Naive thymus-derived CD4-positive, alpha-beta T cell (primary cell): ENCODE data around the gene ELMO2. TPM values are rescaled to one million over a fixed set of nuclear protein-coding genes. Genes with fewer than 3 reads are reported as not detected.

Experiments
- ATAC-seq: fragments of 150-1000 bp; cut with Tn5 transposase; 2 replicates; pipeline ENCODE4 v1.10.0; 2021; ENCODE audit warnings: mild to moderate bottlenecking, moderate library complexity
- CTCF ChIA-PET: fragments of 350-600 bp; sonication (Branson Sonifier 250); formaldehyde crosslinking; loops from one replicate; lab custom pipeline; 2021; ENCODE audit warnings: antibody characterized with exemption; lab: Charles Lee
- POLR2A ChIA-PET: fragments of 350-600 bp; sonication (Branson Sonifier 250); formaldehyde crosslinking; loops from one replicate; lab custom pipeline; 2021; ENCODE audit warnings: antibody characterized with exemption, inconsistent platforms; lab: Charles Lee
- DNase-seq, 9 donors: peaks; one replicate each; pipeline versions ENCODE4 v3.0.0 to v3.0.0-alpha.2; 2020 to 2022; ENCODE audit warnings: mixed read lengths in 1 of 9
- H3K27ac ChIP-seq: one replicate; pipeline ENCODE4 v1.7.0; 2013; ENCODE audit warnings: mild to moderate bottlenecking, low read depth, low read length, moderate library complexity
- H3K27me3 ChIP-seq, 2 donors: one replicate each; pipeline ENCODE4 v1.7.0; 2013; ENCODE audit warnings: low read length in 2 of 2, mild to moderate bottlenecking in 2 of 2, moderate library complexity in 2 of 2; ENCODE audit not compliant: control insufficient read depth in 2 of 2, insufficient read depth in 2 of 2
- H3K36me3 ChIP-seq, 3 experiments: 1 replicate in 2 of 3; 2 replicates in 1 of 3; pipeline ENCODE4 v1.7.0; 2013; ENCODE audit warnings: low read length in 3 of 3, mild to moderate bottlenecking in 3 of 3, moderate library complexity in 1 of 3; ENCODE audit not compliant: insufficient read depth in 3 of 3, control insufficient read depth in 2 of 3
- H3K4me1 ChIP-seq, 2 donors: one replicate each; pipeline ENCODE4 v1.7.0; 2013; ENCODE audit warnings: low read length in 2 of 2, mild to moderate bottlenecking in 2 of 2, moderate library complexity in 1 of 2; ENCODE audit not compliant: control insufficient read depth in 2 of 2, insufficient read depth in 2 of 2
- H3K4me3 ChIP-seq: 2 replicates; pipeline ENCODE4 v1.7.0; 2013; ENCODE audit warnings: mild to moderate bottlenecking, low read length
- H3K9me3 ChIP-seq, 3 experiments: 1 replicate in 2 of 3; 2 replicates in 1 of 3; pipeline ENCODE4 v1.7.0; 2013; ENCODE audit warnings: low read length in 3 of 3; ENCODE audit not compliant: control insufficient read depth in 2 of 3
- H3K27ac Mint-ChIP-seq, 9 donors: one replicate each; pipeline ENCODE4 v1.8.0; 2020 to 2022; ENCODE audit warnings: mixed read lengths in 9 of 9, mild to moderate bottlenecking in 8 of 9, moderate library complexity in 5 of 9, inconsistent platforms in 2 of 9
- H3K27me3 Mint-ChIP-seq, 5 donors: one replicate each; pipeline ENCODE4 v1.8.0; 2021 to 2022; ENCODE audit warnings: mixed read lengths in 5 of 5, mild to moderate bottlenecking in 1 of 5
- H3K36me3 Mint-ChIP-seq, 5 donors: one replicate each; pipeline ENCODE4 v1.8.0; 2020 to 2022; ENCODE audit warnings: mixed read lengths in 5 of 5, mild to moderate bottlenecking in 3 of 5, inconsistent platforms in 1 of 5
- H3K4me1 Mint-ChIP-seq, 7 donors: one replicate each; pipeline ENCODE4 v1.8.0; 2020 to 2022; ENCODE audit warnings: mixed read lengths in 7 of 7, mild to moderate bottlenecking in 3 of 7, inconsistent platforms in 1 of 7
- H3K4me3 Mint-ChIP-seq, 10 donors: one replicate each; pipeline ENCODE4 v1.8.0; 2020 to 2022; ENCODE audit warnings: mild to moderate bottlenecking in 10 of 10, mixed read lengths in 10 of 10, moderate library complexity in 6 of 10, inconsistent platforms in 2 of 10
- H3K9me3 Mint-ChIP-seq, 11 donors: one replicate each; pipeline ENCODE4 v1.8.0; 2020 to 2022; ENCODE audit warnings: mixed read lengths in 11 of 11, mild to moderate bottlenecking in 4 of 11, inconsistent platforms in 1 of 11, moderate library complexity in 1 of 11
- intact Hi-C, 2 donors: fragments of 100-400 bp; cut with micrococcal nuclease; formaldehyde crosslinking; loops; one replicate each; pipeline ENCODE4 v1.15.1; 2023
- polyA plus RNA-seq, 2 donors: library from polyadenylated mRNA; unstranded; fragments of 300-500 nt; fragmentation: Illumina TruSeq; gene quantifications; one replicate each; pipeline ENCODE4 v1.2.3, GENCODE V29; 2021
- total RNA-seq, 6 experiments: library from RNA in 5 of 6; stranded (reverse) in 5 of 6; gene quantifications; 1 replicate in 5 of 6; 2 replicates in 1 of 6; pipeline ENCODE4 v1.2.3 and lab custom pipeline; 2021 to 2026

ELMO2 gene
- total and polyA plus RNA-seq, 7 experiments from 2014 or later = 35.6 to 104 (median 52.3) TPM

GRCh38 chr20:46354920-46355654, 51.3 kb downstream of the ELMO2 start:
- Histone ChIP-seq H3K36me3 (peaks cover 4 to 66% (median 5%) of the 10 kb centered on the region in 3 experiments), H3K27ac (peak overlapping the region; percentile 31), H3K4me3 (no peak overlapping the region), H3K27me3 (no peaks in the 10 kb centered on the region), H3K4me1 (peaks cover 9 to 22% of the 10 kb centered on the region in 2 donors), H3K9me3 (no peaks in the 10 kb centered on the region)
- intact Hi-C loops = no loop called here
- H3K4me3 Mint-ChIP-seq = peak overlapping the region in 3 of 10 donors; percentile 7 to 32 (median 8)
- no peak for ATAC-seq
- H3K9me3 Mint-ChIP-seq = no peaks in the 10 kb centered on the region
- DNase-seq = no peak
- peaks cover 26 to 56% (median 50%) of the 10 kb centered on the region in 7 donors for H3K4me1 Mint-ChIP-seq
- peaks cover 3 to 21% (median 4%) of the 10 kb centered on the region in 5 donors for H3K36me3 Mint-ChIP-seq
- ChIA-PET CTCF (no interaction called here), POLR2A (interaction anchor here (1.0 to 2.2 kb wide), 2 partner anchors 10 to 12 kb away, joined by 3 to 17 read pairs; no protein-coding TSS in a partner anchor)
- peak overlapping the region in 7 of 9 donors; percentile 46 to 91 (median 71) for H3K27ac Mint-ChIP-seq
- H3K27me3 Mint-ChIP-seq = no peaks in the 10 kb centered on the region

- H3K4me1 ChIP-seq = peaks cover 4 to 15% of the 10 kb centered on the region in 2 donors
- Mint-ChIP-seq H3K4me3 (no peak overlapping the region), H3K27ac (peak overlapping the region in 5 of 9 donors; percentile 38 to 88 (median 54)), H3K9me3 (no peaks in the 10 kb centered on the region), H3K27me3 (no peaks in the 10 kb centered on the region), H3K36me3 (peaks cover 4 to 26% (median 8%) of the 10 kb centered on the region in 5 donors), H3K4me1 (peaks cover 21 to 51% (median 44%) of the 10 kb centered on the region in 7 donors)
- ATAC-seq (no peak), DNase-seq (no peak)
- ChIA-PET POLR2A (no interaction called here), CTCF (no interaction called here)
- no peak overlapping the region for H3K27ac ChIP-seq
- H3K36me3 ChIP-seq = peaks cover 2 to 75% (median 4%) of the 10 kb centered on the region in 3 experiments
- intact Hi-C loops = no loop called here
- no peaks in the 10 kb centered on the region for H3K9me3 ChIP-seq
- H3K4me3 ChIP-seq = no peak overlapping the region
- H3K27me3 ChIP-seq = no peaks in the 10 kb centered on the region
Observed at GRCh38 chr20:46354207-46354555, 52.2 kb downstream of the ELMO2 start.

- ChIA-PET CTCF (no interaction called here), POLR2A (interaction anchor here (1.1 to 1.3 kb wide), 4 partner anchors 9 to 12 kb away, joined by 3 to 6 read pairs (median 4); no protein-coding TSS in a partner anchor)
- intact Hi-C loops = no loop called here
- H3K9me3 ChIP-seq = no peaks in the 10 kb centered on the region
- H3K36me3 ChIP-seq = peaks cover 0 to 75% (median 4%) of the 10 kb centered on the region in 3 experiments
- Mint-ChIP-seq H3K36me3 (peaks cover 4 to 26% (median 8%) of the 10 kb centered on the region in 5 donors), H3K4me3 (no peak overlapping the region), H3K27me3 (no peaks in the 10 kb centered on the region), H3K9me3 (no peaks in the 10 kb centered on the region), H3K4me1 (peaks cover 18 to 49% (median 40%) of the 10 kb centered on the region in 7 donors), H3K27ac (peak overlapping the region in 6 of 9 donors; percentile 9 to 75 (median 50))
- H3K4me1 ChIP-seq = peaks cover 4 to 15% of the 10 kb centered on the region in 2 donors
- no peaks in the 10 kb centered on the region for H3K27me3 ChIP-seq
- ATAC-seq = no peak
- no peak overlapping the region for H3K4me3 ChIP-seq
- H3K27ac ChIP-seq = no peak overlapping the region
- DNase-seq = no peak
Observed at GRCh38 chr20:46353500-46354206, 52.8 kb downstream of the ELMO2 start.

GRCh38 chr20:46352370-46352938, 54.0 kb downstream of the ELMO2 start:
- peaks cover 0 to 73% (median 4%) of the 10 kb centered on the region in 3 experiments for H3K36me3 ChIP-seq
- intact Hi-C loops = no loop called here

GRCh38 chr20:46351357-46352058, 54.9 kb downstream of the ELMO2 start:
- Histone ChIP-seq H3K4me3 (no peak overlapping the region), H3K4me1 (peaks cover 2 to 3% of the 10 kb centered on the region in 2 donors), H3K9me3 (no peaks in the 10 kb centered on the region), H3K27me3 (no peaks in the 10 kb centered on the region), H3K27ac (no peak overlapping the region), H3K36me3 (peaks cover 0 to 77% (median 4%) of the 10 kb centered on the region in 3 experiments)
- Mint-ChIP-seq H3K9me3 (no peaks in the 10 kb centered on the region), H3K4me1 (peaks cover 19 to 32% (median 29%) of the 10 kb centered on the region in 7 donors), H3K27me3 (no peaks in the 10 kb centered on the region), H3K36me3 (peaks cover 4 to 26% (median 9%) of the 10 kb centered on the region in 5 donors), H3K27ac (peak overlapping the region in 8 of 9 donors; percentile 28 to 81 (median 61)), H3K4me3 (no peak overlapping the region)
- POLR2A ChIA-PET = interaction anchor here (3.1 to 3.4 kb wide), 2 partner anchors 9 to 13 kb away, joined by 12 read pairs; no protein-coding TSS in a partner anchor
- DNase-seq (no peak), ATAC-seq (no peak)
- CTCF ChIA-PET = no interaction called here
- intact Hi-C loops = no loop called here

More at GRCh38 chr20:46352370-46352938, 54.0 kb downstream of the ELMO2 start:
- ChIA-PET POLR2A (interaction anchor here (1.1 to 1.3 kb wide), 4 partner anchors 8 to 14 kb away, joined by 3 to 6 read pairs (median 4); no protein-coding TSS in a partner anchor), CTCF (no interaction called here)
- Mint-ChIP-seq H3K4me3 (no peak overlapping the region), H3K36me3 (peaks cover 4 to 26% (median 8%) of the 10 kb centered on the region in 5 donors), H3K9me3 (no peaks in the 10 kb centered on the region), H3K27me3 (no peaks in the 10 kb centered on the region), H3K27ac (peak overlapping the region in 4 of 9 donors; percentile 20 to 67 (median 43)), H3K4me1 (peaks cover 18 to 38% (median 34%) of the 10 kb centered on the region in 7 donors)
- ATAC-seq (no peak), DNase-seq (no peak)
- Histone ChIP-seq H3K27me3 (no peaks in the 10 kb centered on the region), H3K27ac (no peak overlapping the region), H3K4me1 (peaks cover 4 to 13% of the 10 kb centered on the region in 2 donors), H3K9me3 (no peaks in the 10 kb centered on the region), H3K4me3 (no peak overlapping the region)

- Mint-ChIP-seq H3K9me3 (no peaks in the 10 kb centered on the region), H3K4me1 (peaks cover 20 to 29% (median 27%) of the 10 kb centered on the region in 7 donors), H3K27ac (peak overlapping the region in 8 of 9 donors; percentile 28 to 81 (median 56)), H3K36me3 (peaks cover 4 to 29% (median 9%) of the 10 kb centered on the region in 5 donors), H3K27me3 (no peaks in the 10 kb centered on the region), H3K4me3 (no peak overlapping the region)
- Histone ChIP-seq H3K27me3 (no peaks in the 10 kb centered on the region), H3K9me3 (no peaks in the 10 kb centered on the region), H3K4me1 (no peaks in the 10 kb centered on the region), H3K4me3 (no peak overlapping the region), H3K36me3 (peaks cover 0 to 72% (median 4%) of the 10 kb centered on the region in 3 experiments), H3K27ac (no peak overlapping the region)
- intact Hi-C loops = no loop called here
- CTCF ChIA-PET = interaction anchor here (1.2 kb wide), 1 partner anchor 62 kb away, joined by 3 read pairs; no protein-coding TSS in a partner anchor
- DNase-seq (no peak), ATAC-seq (no peak)
- POLR2A ChIA-PET = interaction anchor here (3.1 to 3.4 kb wide), 2 partner anchors 10 to 13 kb away, joined by 12 read pairs; no protein-coding TSS in a partner anchor
Observed at GRCh38 chr20:46350986-46351267, 55.5 kb downstream of the ELMO2 start.
